ENCODE measurements around the gene RBMS1. TPM values are rescaled to one million over a fixed set of nuclear protein-coding genes. Genes with fewer than 3 reads are reported as not detected.

Gene RBMS1
- total and polyA plus RNA-seq, 2 of the 13 experiments (the other 11 are each of a cell fraction or from before 2014, with no cell fraction given): 55.5 to 110 TPM

GRCh38 chr2:160406591-160407392 is 86.8 kb downstream of the RBMS1 start (continued):
- 0 out of 2 replicates have a peak, but pooled peaks have one; percentile 56 for TF ChIP-seq ZFP90 (CRISPR knock-in tag; IDR thresholded peaks at IDR 0.05; ENCODE audit: borderline replicate concordance)
- no peak; the same call in 1 of the 2 replicates for TF ChIP-seq MED13 (CRISPR knock-in tag; IDR thresholded peaks at IDR 0.05)
- no peak for TF ChIP-seq ZNF318 (CRISPR knock-in tag; IDR thresholded peaks at IDR 0.05)
- no peak for TF ChIP-seq RCOR2 (CRISPR knock-in tag; IDR thresholded peaks at IDR 0.05)
- no peak for TF ChIP-seq ZNF256 (CRISPR knock-in tag; conservative IDR thresholded peaks at IDR 0.05)
- TF ChIP-seq ZBTB43 (CRISPR knock-in tag; conservative IDR thresholded peaks at IDR 0.05): no peak
- no peak for TF ChIP-seq EHMT2 (IDR thresholded peaks at IDR 0.05; ENCODE audit: borderline replicate concordance, low read depth, low read length)
- no peak for TF ChIP-seq CBX2 (IDR thresholded peaks at IDR 0.05; ENCODE audit: low read depth, low read length)
- TF ChIP-seq CBX2 (CRISPR knock-in tag; IDR thresholded peaks at IDR 0.05; ENCODE audit: low read depth): no peak
- TF ChIP-seq ZNF703 (CRISPR knock-in tag; IDR thresholded peaks at IDR 0.05; ENCODE audit: borderline replicate concordance): no peak
- TF ChIP-seq ZNF235 (CRISPR knock-in tag; IDR thresholded peaks at IDR 0.05; ENCODE audit: borderline replicate concordance): no peak
- peak; percentile 70; the same call in 1 of the 2 replicates for TF ChIP-seq MYPOP (CRISPR knock-in tag; IDR thresholded peaks at IDR 0.05)
- peak; percentile 87; the same call in 1 of the 2 replicates for TF ChIP-seq ZNF362 (CRISPR knock-in tag; IDR thresholded peaks at IDR 0.05; ENCODE audit: borderline replicate concordance)
- no peak for TF ChIP-seq ZNF251 (CRISPR knock-in tag; IDR thresholded peaks at IDR 0.05)
- TF ChIP-seq TOPORS (CRISPR knock-in tag; IDR thresholded peaks at IDR 0.05): no peak

All from HepG2 (cell line).